Panc1 (cell line): ENCODE data around the gene COMMD6. TPM values are rescaled to one million over a fixed set of nuclear protein-coding genes. Genes with fewer than 3 reads are reported as not detected.

ENCODE experiments used
- ATAC-seq: fragments of 200-7000 bp; cut with Tn5 transposase; 2 replicates; pipeline ENCODE4 v1.9.1; 2020; ENCODE audit warnings: mild to moderate bottlenecking, moderate library complexity
- BruUV-seq: library from RNA; stranded (reverse); fragments of 400-500 nt; replicated peaks from 2 replicates; lab custom pipeline; 2021; lab: Mats Ljungman, UMichigan
- CTCF ChIA-PET: fragments of 300-600 bp; sonication (Branson Sonifier 250); formaldehyde crosslinking; loops from one replicate; lab custom pipeline; 2022; ENCODE audit warnings: antibody characterized with exemption; lab: Charles Lee
- POLR2A ChIA-PET: fragments of 300-600 bp; sonication (Branson Sonifier 250); formaldehyde crosslinking; loops from one replicate; lab custom pipeline; 2022; ENCODE audit warnings: antibody characterized with exemption; lab: Charles Lee
- DNase-seq: peaks from one replicate; pipeline ENCODE4 v3.0.0-alpha.2; 2010; ENCODE audit warnings: low read depth, low spot score
- H3K27ac ChIP-seq: 2 replicates; pipeline ENCODE4 v1.5.1; 2011; ENCODE audit warnings: mild to moderate bottlenecking, low read length, inconsistent platforms
- H3K27me3 ChIP-seq: fragments of 200-500 bp; sonication (Bioruptor generic); 2 replicates; pipeline ENCODE4 v1.6.0; 2014; ENCODE audit warnings: low read length, inconsistent platforms; ENCODE audit not compliant: control insufficient read depth, insufficient read depth
- H3K36me3 ChIP-seq: fragments of 200-500 bp; sonication (Bioruptor generic); 2 replicates; pipeline ENCODE4 v1.5.1; 2014; ENCODE audit warnings: inconsistent platforms, mild to moderate bottlenecking, low read length, moderate library complexity; ENCODE audit not compliant: control insufficient read depth, insufficient read depth
- H3K4me1 ChIP-seq: 2 replicates; pipeline ENCODE4 v1.5.1; 2011; ENCODE audit warnings: inconsistent platforms, mild to moderate bottlenecking, low read length, moderate library complexity; ENCODE audit not compliant: control insufficient read depth, insufficient read depth
- H3K4me3 ChIP-seq, 2 experiments: 2 replicates each; pipeline ENCODE4 v1.5.1; 2011 to 2012; ENCODE audit warnings: low read depth in 2 of 2, low read length in 2 of 2, mild to moderate bottlenecking in 2 of 2, inconsistent platforms in 1 of 2, moderate library complexity in 1 of 2
- H3K9me3 ChIP-seq: fragments of 200-500 bp; sonication (Bioruptor generic); 2 replicates; pipeline ENCODE4 v1.5.1; 2014; ENCODE audit warnings: low read depth, mild to moderate bottlenecking, inconsistent platforms, low read length, moderate library complexity; ENCODE audit not compliant: control insufficient read depth, insufficient read depth
- POLR2AphosphoS5 ChIP-seq: IDR thresholded peaks from 2 replicates; pipeline ENCODE4 v1.6.1; 2012; ENCODE audit warnings: mild to moderate bottlenecking, low read depth, low read length, moderate library complexity
- SIN3A ChIP-seq: IDR thresholded peaks from 2 replicates; pipeline ENCODE4 v1.6.1; 2012; ENCODE audit warnings: low read depth, mild to moderate bottlenecking, low read length, moderate library complexity, borderline replicate concordance; ENCODE audit not compliant: insufficient read depth
- TCF7L2 ChIP-seq: IDR thresholded peaks from 2 replicates; pipeline ENCODE4 v1.6.1; 2011; ENCODE audit warnings: mild to moderate bottlenecking, low read depth, low read length, inconsistent platforms
- in situ Hi-C: cut with HindIII; loops from 2 replicates; pipeline ENCODE4 v1.10.0; 2016; ENCODE audit warnings: low sequenced_read_pairs, low pct_unique_long_range_greater_than_20kb
- intact Hi-C: fragments of 100-400 bp; cut with micrococcal nuclease; formaldehyde crosslinking; loops from one replicate; pipeline ENCODE4 v1.10.0; 2022; ENCODE audit not compliant: unreplicated experiment
- total RNA-seq: library from RNA; stranded (reverse); gene quantifications from one replicate; pipeline ENCODE4 v1.2.1, GENCODE V29; 2021; ENCODE audit not compliant: unreplicated experiment
- TF ChIP-seq, protein P1 (sequence below), 2 experiments: IDR thresholded peaks; 2 replicates each; pipeline ENCODE4 v1.6.1; 2011 to 2012; ENCODE audit warnings: low read depth in 2 of 2, control low read depth in 1 of 2, low read length in 1 of 2, mild to moderate bottlenecking in 1 of 2, moderate library complexity in 1 of 2; ENCODE audit not compliant: insufficient read depth in 1 of 2
- TF ChIP-seq, protein P2 (sequence below): fragments of 450-650 bp; IDR thresholded peaks from 2 replicates; pipeline ENCODE4 v1.5.1; 2017; ENCODE audit warnings: mild to moderate bottlenecking

COMMD6 gene
- total RNA-seq, 1 experiment from 2014 or later, result 97.4 TPM

DNA sequence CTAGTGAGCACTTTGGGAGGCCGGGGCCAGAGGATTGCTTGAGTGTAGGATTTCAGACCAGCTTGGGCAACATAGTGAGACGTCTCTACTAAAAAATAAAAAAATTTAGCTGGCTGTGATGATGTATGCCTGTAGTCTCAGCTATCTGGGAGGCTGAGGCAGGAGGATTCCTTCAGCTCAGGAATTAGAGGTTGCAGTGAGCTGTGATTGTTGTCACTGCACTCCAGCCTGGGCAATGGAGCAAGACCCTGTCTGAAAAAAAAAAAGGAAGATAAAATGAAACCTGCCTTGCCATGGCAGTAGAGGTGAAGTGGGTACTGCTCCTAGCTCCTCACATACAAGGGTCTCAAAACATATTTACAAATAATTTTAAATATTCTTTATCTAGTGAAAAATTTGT, 19.3 kb upstream of the COMMD6 start:
- DNase-seq (no peak), ATAC-seq (no peak)
- no peaks in the 10 kb centered on the region for H3K4me1 ChIP-seq
- no peaks in the 10 kb centered on the region for H3K27me3 ChIP-seq
- POLR2A ChIA-PET, result no interaction called here
- TF ChIP-seq POLR2AphosphoS5 (no peak), SIN3A (no peak), TCF7L2 (no peak)
- TF ChIP-seq, protein P1, sequence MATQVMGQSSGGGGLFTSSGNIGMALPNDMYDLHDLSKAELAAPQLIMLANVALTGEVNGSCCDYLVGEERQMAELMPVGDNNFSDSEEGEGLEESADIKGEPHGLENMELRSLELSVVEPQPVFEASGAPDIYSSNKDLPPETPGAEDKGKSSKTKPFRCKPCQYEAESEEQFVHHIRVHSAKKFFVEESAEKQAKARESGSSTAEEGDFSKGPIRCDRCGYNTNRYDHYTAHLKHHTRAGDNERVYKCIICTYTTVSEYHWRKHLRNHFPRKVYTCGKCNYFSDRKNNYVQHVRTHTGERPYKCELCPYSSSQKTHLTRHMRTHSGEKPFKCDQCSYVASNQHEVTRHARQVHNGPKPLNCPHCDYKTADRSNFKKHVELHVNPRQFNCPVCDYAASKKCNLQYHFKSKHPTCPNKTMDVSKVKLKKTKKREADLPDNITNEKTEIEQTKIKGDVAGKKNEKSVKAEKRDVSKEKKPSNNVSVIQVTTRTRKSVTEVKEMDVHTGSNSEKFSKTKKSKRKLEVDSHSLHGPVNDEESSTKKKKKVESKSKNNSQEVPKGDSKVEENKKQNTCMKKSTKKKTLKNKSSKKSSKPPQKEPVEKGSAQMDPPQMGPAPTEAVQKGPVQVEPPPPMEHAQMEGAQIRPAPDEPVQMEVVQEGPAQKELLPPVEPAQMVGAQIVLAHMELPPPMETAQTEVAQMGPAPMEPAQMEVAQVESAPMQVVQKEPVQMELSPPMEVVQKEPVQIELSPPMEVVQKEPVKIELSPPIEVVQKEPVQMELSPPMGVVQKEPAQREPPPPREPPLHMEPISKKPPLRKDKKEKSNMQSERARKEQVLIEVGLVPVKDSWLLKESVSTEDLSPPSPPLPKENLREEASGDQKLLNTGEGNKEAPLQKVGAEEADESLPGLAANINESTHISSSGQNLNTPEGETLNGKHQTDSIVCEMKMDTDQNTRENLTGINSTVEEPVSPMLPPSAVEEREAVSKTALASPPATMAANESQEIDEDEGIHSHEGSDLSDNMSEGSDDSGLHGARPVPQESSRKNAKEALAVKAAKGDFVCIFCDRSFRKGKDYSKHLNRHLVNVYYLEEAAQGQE (IDR thresholded peaks at IDR 0.05; ENCODE audit: insufficient read depth in 1 of 2, low read depth in 2 of 2, low read length in 1 of 2), result no peak
- TF ChIP-seq, protein P2, sequence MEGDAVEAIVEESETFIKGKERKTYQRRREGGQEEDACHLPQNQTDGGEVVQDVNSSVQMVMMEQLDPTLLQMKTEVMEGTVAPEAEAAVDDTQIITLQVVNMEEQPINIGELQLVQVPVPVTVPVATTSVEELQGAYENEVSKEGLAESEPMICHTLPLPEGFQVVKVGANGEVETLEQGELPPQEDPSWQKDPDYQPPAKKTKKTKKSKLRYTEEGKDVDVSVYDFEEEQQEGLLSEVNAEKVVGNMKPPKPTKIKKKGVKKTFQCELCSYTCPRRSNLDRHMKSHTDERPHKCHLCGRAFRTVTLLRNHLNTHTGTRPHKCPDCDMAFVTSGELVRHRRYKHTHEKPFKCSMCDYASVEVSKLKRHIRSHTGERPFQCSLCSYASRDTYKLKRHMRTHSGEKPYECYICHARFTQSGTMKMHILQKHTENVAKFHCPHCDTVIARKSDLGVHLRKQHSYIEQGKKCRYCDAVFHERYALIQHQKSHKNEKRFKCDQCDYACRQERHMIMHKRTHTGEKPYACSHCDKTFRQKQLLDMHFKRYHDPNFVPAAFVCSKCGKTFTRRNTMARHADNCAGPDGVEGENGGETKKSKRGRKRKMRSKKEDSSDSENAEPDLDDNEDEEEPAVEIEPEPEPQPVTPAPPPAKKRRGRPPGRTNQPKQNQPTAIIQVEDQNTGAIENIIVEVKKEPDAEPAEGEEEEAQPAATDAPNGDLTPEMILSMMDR, result no peak
- H3K27ac ChIP-seq, result no peak overlapping the region
- BruUV-seq, result no TSS peak
- no peaks in the 10 kb centered on the region for H3K9me3 ChIP-seq
- H3K36me3 ChIP-seq, result no peaks in the 10 kb centered on the region; the same call in 1 of the 2 replicates
- in situ Hi-C loops, result no loop called here
- CTCF ChIA-PET, result interaction anchor here (0.6 kb wide), 1 partner anchor 388 kb away, joined by 3 read pairs; no protein-coding TSS in a partner anchor
- intact Hi-C loops, result no loop called here
- H3K4me3 ChIP-seq, result no peak overlapping the region

DNA sequence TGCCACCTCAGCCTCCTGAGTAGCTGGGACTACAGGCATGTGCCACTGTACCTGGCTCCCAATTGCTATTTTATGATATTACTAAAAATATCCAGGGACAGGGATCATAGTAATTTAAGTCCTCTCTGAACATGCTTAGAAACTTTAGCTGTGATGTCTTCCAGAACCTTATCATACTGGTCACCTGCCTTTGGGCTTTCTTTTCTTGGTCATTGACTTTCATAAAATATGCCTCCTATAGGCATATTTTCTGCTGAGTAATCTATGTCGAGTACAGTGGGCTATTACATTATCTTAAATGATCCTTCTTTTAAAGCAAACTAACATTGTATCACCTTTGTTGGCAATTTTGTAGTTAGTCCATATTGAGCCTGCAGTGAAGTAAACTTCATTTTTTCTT, 18.2 kb upstream of the COMMD6 start:
- DNase-seq, result no peak
- TF ChIP-seq, protein P2, result no peak
- TF ChIP-seq POLR2AphosphoS5 (no peak), TCF7L2 (no peak), SIN3A (no peak)
- TF ChIP-seq, protein P1 (IDR thresholded peaks at IDR 0.05; ENCODE audit: insufficient read depth in 1 of 2, low read depth in 2 of 2, low read length in 1 of 2), result no peak
- Histone ChIP-seq H3K27ac (no peak overlapping the region), H3K4me3 (no peak overlapping the region), H3K27me3 (no peaks in the 10 kb centered on the region), H3K36me3 (no peaks in the 10 kb centered on the region), H3K4me1 (no peaks in the 10 kb centered on the region), H3K9me3 (no peaks in the 10 kb centered on the region)
- ATAC-seq, result no peak
- in situ Hi-C loops (no loop called here), intact Hi-C loops (no loop called here)
- ChIA-PET POLR2A (no interaction called here), CTCF (no interaction called here)
- no TSS peak for BruUV-seq
